Measurements from ENCODE around the gene CHST3. TPM values are rescaled to one million over a fixed set of nuclear protein-coding genes. Genes with fewer than 3 reads are reported as not detected.

The CHST3 gene
- total and polyA plus RNA-seq, 11 donors: 8.1 to 51.3 (median 25.0) TPM

- peak overlapping the region in 3 of 12 donors; percentile 6 to 58 (median 42) for H3K27ac ChIP-seq
- no peaks in the 10 kb centered on the region for H3K27me3 ChIP-seq
- intact Hi-C loops (cut with DNase I): loop anchor here in 2 of 10 donors (5.0 kb wide), 2 partner anchors 33 to 42 kb away; partner anchors contain the start of gene CHST3 (in 1 of the 2)
- H3K36me3 ChIP-seq: no peaks in the 10 kb centered on the region
- ATAC-seq (no peak), DNase-seq (no peak)
- WGBS, 4 donors: 89 to 97% (median 94%) methylated on average over 3 of the region's 3 CpGs
- H3K4me3 ChIP-seq: no peak overlapping the region
- H3K4me1 ChIP-seq: peaks cover 16 to 67% (median 50%) of the 10 kb centered on the region in 12 donors
- TF ChIP-seq, protein P1, sequence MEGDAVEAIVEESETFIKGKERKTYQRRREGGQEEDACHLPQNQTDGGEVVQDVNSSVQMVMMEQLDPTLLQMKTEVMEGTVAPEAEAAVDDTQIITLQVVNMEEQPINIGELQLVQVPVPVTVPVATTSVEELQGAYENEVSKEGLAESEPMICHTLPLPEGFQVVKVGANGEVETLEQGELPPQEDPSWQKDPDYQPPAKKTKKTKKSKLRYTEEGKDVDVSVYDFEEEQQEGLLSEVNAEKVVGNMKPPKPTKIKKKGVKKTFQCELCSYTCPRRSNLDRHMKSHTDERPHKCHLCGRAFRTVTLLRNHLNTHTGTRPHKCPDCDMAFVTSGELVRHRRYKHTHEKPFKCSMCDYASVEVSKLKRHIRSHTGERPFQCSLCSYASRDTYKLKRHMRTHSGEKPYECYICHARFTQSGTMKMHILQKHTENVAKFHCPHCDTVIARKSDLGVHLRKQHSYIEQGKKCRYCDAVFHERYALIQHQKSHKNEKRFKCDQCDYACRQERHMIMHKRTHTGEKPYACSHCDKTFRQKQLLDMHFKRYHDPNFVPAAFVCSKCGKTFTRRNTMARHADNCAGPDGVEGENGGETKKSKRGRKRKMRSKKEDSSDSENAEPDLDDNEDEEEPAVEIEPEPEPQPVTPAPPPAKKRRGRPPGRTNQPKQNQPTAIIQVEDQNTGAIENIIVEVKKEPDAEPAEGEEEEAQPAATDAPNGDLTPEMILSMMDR (IDR thresholded peaks at IDR 0.05): no peak
- TF ChIP-seq POLR2A (IDR thresholded peaks at IDR 0.05): no peak
- H3K9me3 ChIP-seq: no peaks in the 10 kb centered on the region
Measured at GRCh38 chr10:71995449-71995848, 31.3 kb downstream of the CHST3 start.

GRCh38 chr10:71995887-71996575 lies 31.8 kb downstream of the CHST3 start:
- WGBS, 4 donors: 54 to 60% (median 58%) methylated on average over 6 of the region's 6 CpGs
- H3K9me3 ChIP-seq: no peaks in the 10 kb centered on the region
- no peaks in the 10 kb centered on the region for H3K36me3 ChIP-seq
- H3K27ac ChIP-seq: peak overlapping the region in 3 of 12 donors; percentile 6 to 58 (median 42)
- TF ChIP-seq POLR2A (IDR thresholded peaks at IDR 0.05): no peak
- TF ChIP-seq, protein P1 (IDR thresholded peaks at IDR 0.05): no peak
- peaks cover 16 to 67% (median 55%) of the 10 kb centered on the region in 12 donors for H3K4me1 ChIP-seq
- no peak for ATAC-seq
- no peaks in the 10 kb centered on the region for H3K27me3 ChIP-seq
- H3K4me3 ChIP-seq: no peak overlapping the region
- DNase-seq: peak in 1 of 5 donors; percentile 36
- intact Hi-C loops (cut with DNase I): loop anchor here in 2 of 10 donors (5.0 kb wide), 2 partner anchors 34 to 41 kb away; partner anchors contain the start of gene CHST3 (in 1 of the 2)

GRCh38 chr10:71996592-71997371 lies 32.6 kb downstream of the CHST3 start:
- no peak for TF ChIP-seq POLR2A (IDR thresholded peaks at IDR 0.05)
- TF ChIP-seq, protein P1 (IDR thresholded peaks at IDR 0.05): no peak
- H3K9me3 ChIP-seq: no peaks in the 10 kb centered on the region

More at GRCh38 chr10:71996592-71997371, 32.6 kb downstream of the CHST3 start:
- H3K4me3 ChIP-seq: no peak overlapping the region
- H3K27ac ChIP-seq: peak overlapping the region in 1 of 12 donors; percentile 6
- DNase-seq: no peak
- intact Hi-C loops (cut with DNase I): loop anchor here in 2 of 10 donors (5.0 kb wide), 2 partner anchors 34 to 41 kb away; partner anchors contain the start of gene CHST3 (in 1 of the 2)
- ATAC-seq: no peak
- peaks cover 16 to 71% (median 61%) of the 10 kb centered on the region in 12 donors for H3K4me1 ChIP-seq
- 85 to 91% (median 87%) methylated on average over 13 of the region's 13 CpGs for WGBS, 4 donors
- H3K36me3 ChIP-seq: no peaks in the 10 kb centered on the region
- H3K27me3 ChIP-seq: no peaks in the 10 kb centered on the region

Data from heart left ventricle (tissue), 16 donors.